ENCODE results near the gene KIF1B.

KIF1B gene

DNA sequence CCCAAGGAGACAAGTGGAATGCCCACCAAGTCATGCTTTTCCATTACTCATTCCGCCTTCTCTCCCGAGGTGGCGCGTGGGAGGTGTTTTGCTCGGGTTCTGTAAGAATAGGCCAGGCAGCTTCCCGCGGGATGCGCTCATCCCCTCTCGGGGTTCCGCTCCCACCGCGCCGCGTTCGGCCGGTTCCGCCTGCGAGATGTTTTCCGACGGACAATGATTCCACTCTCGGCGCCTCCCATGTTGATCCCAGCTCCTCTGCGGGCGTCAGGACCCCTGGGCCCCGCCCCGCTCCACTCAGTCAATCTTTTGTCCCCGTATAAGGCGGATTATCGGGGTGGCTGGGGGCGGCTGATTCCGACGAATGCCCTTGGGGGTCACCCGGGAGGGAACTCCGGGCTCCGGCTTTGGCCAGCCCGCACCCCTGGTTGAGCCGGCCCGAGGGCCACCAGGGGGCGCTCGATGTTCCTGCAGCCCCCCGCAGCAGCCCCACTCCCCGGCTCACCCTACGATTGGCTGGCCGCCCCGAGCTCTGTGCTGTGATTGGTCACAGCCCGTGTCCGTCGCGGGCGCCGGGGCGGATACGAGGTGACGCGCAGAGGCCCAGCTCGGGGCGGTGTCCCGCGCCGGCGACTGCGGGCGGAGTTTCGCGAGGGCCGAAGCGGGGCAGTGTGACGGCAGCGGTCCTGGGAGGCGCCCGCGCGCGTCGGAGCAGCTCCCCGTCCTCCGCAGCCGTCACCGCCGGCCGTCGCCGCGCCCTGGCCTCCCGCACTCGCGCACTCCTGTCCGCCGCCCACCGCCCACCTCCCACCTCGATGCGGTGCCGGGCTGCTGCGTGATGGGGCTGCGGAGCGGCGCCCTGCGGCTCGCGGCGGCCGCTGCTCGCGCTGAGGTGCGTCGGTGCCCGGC, at the start of gene KIF1B:
TSS of gene KIF1B (plus strand) at position 666 of the 906 bp plus-strand sequence. CDS start 21,759 bp downstream, outside the sequence.
- no peaks in the 10 kb centered on the region for H3K36me3 ChIP-seq (ENCODE audit: control insufficient read depth, insufficient read depth, low read length, severe bottlenecking)

GRCh38 chr1:10160907-10161490, 49.4 kb upstream of the KIF1B start:
- Histone ChIP-seq H3K9ac (ENCODE audit: low read length) (no peak overlapping the region), H3K4me1 (ENCODE audit: control insufficient read depth, insufficient read depth, low read length) (peaks cover 11% of the 10 kb centered on the region), H3K4me3 (ENCODE audit: low read length) (no peak overlapping the region), H3K36me3 (ENCODE audit: control insufficient read depth, insufficient read depth, low read length, severe bottlenecking) (peaks cover 51% of the 10 kb centered on the region), H3K27me3 (replicated peaks; ENCODE audit: control insufficient read depth, insufficient read depth, low read length) (no peaks in the 10 kb centered on the region), H3K9me3 (ENCODE audit: control insufficient read depth, low read length) (no peaks in the 10 kb centered on the region)
- DNase-seq (ENCODE audit: low read depth) = no peak

More for the DNA sequence above, at the start of gene KIF1B:
- Histone ChIP-seq H3K27me3 (replicated peaks; ENCODE audit: control insufficient read depth, insufficient read depth, low read length) (no peaks in the 10 kb centered on the region), H3K9me3 (ENCODE audit: control insufficient read depth, low read length) (no peaks in the 10 kb centered on the region), H3K4me3 (ENCODE audit: low read length) (peak within 1 kb of the TSS; percentile 100), H3K9ac (ENCODE audit: low read length) (peak within 1 kb of the TSS; percentile 99), H3K4me1 (ENCODE audit: control insufficient read depth, insufficient read depth, low read length) (peaks cover 24% of the 10 kb centered on the region)
- peak; percentile 99 for DNase-seq (ENCODE audit: low read depth)

- Histone ChIP-seq H3K9ac (ENCODE audit: low read length) (no peak overlapping the region), H3K27me3 (replicated peaks; ENCODE audit: control insufficient read depth, insufficient read depth, low read length) (no peaks in the 10 kb centered on the region), H3K36me3 (ENCODE audit: control insufficient read depth, insufficient read depth, low read length, severe bottlenecking) (peaks cover 54% of the 10 kb centered on the region), H3K4me3 (ENCODE audit: low read length) (no peak overlapping the region), H3K9me3 (ENCODE audit: control insufficient read depth, low read length) (no peaks in the 10 kb centered on the region), H3K4me1 (ENCODE audit: control insufficient read depth, insufficient read depth, low read length) (peaks cover 11% of the 10 kb centered on the region)
- DNase-seq (ENCODE audit: low read depth) = no peak
These were observed 48.7 kb upstream of the KIF1B start for GRCh38 chr1:10161541-10162290.

- no peaks in the 10 kb centered on the region for H3K4me1 ChIP-seq (ENCODE audit: control insufficient read depth, insufficient read depth, low read length)
- H3K27me3 ChIP-seq (replicated peaks; ENCODE audit: control insufficient read depth, insufficient read depth, low read length) = no peaks in the 10 kb centered on the region
- H3K4me3 ChIP-seq (ENCODE audit: low read length) = no peak overlapping the region
- peaks cover 78% of the 10 kb centered on the region for H3K36me3 ChIP-seq (ENCODE audit: control insufficient read depth, insufficient read depth, low read length, severe bottlenecking)
- no peaks in the 10 kb centered on the region for H3K9me3 ChIP-seq (ENCODE audit: control insufficient read depth, low read length)
- no peak overlapping the region for H3K9ac ChIP-seq (ENCODE audit: low read length)
- DNase-seq (ENCODE audit: low read depth) = no peak
These were observed 41.4 kb upstream of the KIF1B start for GRCh38 chr1:10168912-10169514.

- Histone ChIP-seq H3K9me3 (ENCODE audit: control insufficient read depth, low read length) (no peaks in the 10 kb centered on the region), H3K9ac (ENCODE audit: low read length) (no peak overlapping the region), H3K36me3 (ENCODE audit: control insufficient read depth, insufficient read depth, low read length, severe bottlenecking) (peaks cover 72% of the 10 kb centered on the region), H3K4me1 (ENCODE audit: control insufficient read depth, insufficient read depth, low read length) (no peaks in the 10 kb centered on the region), H3K4me3 (ENCODE audit: low read length) (no peak overlapping the region), H3K27me3 (replicated peaks; ENCODE audit: control insufficient read depth, insufficient read depth, low read length) (no peaks in the 10 kb centered on the region)
- peak; percentile 27 for DNase-seq (ENCODE audit: low read depth)
These were observed 40.2 kb upstream of the KIF1B start for GRCh38 chr1:10170239-10170574.

DNA sequence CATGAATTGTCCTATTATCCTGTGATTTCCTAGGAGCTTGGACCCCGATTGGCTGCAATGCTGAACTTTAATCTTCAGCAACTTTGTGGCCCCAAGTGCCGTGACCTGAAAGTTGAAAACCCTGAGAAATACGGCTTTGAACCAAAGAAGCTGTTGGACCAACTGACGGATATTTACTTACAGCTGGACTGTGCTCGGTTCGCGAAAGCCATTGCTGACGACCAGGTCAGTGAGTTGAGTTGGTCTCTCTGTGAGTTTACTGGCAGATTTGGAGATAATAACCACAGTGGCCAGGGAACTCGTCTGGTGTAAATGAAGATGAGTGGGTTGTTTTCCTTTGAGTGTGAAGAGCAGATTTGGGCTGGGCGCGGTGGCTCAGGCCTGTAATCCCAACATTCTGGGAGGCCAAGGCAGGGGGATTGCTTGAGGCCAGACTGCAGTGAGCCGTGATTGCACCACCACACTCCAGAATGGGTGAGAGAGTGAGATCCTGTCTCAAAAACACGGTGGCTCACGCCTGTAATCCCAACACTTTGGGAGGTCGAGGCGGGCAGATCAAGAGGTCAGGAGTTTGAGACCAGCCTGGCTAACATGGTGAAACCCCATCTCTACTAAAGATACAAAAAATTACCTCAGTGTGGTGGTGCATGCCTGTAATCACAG, 39.1 kb upstream of the KIF1B start:
- Histone ChIP-seq H3K4me1 (ENCODE audit: control insufficient read depth, insufficient read depth, low read length) (no peaks in the 10 kb centered on the region), H3K4me3 (ENCODE audit: low read length) (no peak overlapping the region), H3K27me3 (replicated peaks; ENCODE audit: control insufficient read depth, insufficient read depth, low read length) (no peaks in the 10 kb centered on the region), H3K36me3 (ENCODE audit: control insufficient read depth, insufficient read depth, low read length, severe bottlenecking) (peaks cover 67% of the 10 kb centered on the region), H3K9me3 (ENCODE audit: control insufficient read depth, low read length) (no peaks in the 10 kb centered on the region), H3K9ac (ENCODE audit: low read length) (no peak overlapping the region)
- no peak for DNase-seq (ENCODE audit: low read depth)

GRCh38 chr1:10171995-10172669, 38.2 kb upstream of the KIF1B start:
- no peak for DNase-seq (ENCODE audit: low read depth)

DNA sequence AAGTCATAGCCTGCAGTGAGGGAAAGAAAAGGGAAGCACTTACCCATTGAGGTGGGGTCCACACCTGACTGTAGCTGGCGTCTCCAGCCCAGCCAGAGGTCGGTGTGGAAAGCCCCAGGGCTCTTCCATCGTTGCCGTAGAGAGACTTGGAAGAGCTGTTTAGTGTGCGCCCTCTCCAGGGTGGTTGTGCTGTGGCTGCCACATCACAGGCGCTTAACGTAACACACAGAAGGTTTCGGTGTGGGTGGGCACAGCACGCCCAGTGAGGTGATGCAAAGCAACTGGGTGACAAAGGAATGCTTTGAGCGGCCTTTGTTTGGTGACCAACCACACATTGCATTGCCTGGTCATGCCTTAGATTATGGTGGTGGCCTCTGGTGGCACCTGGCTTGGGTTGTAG, 36.8 kb upstream of the KIF1B start:
- H3K27me3 ChIP-seq (replicated peaks; ENCODE audit: control insufficient read depth, insufficient read depth, low read length) = no peaks in the 10 kb centered on the region
- no peaks in the 10 kb centered on the region for H3K4me1 ChIP-seq (ENCODE audit: control insufficient read depth, insufficient read depth, low read length)
- no peak overlapping the region for H3K9ac ChIP-seq (ENCODE audit: low read length)
- H3K9me3 ChIP-seq (ENCODE audit: control insufficient read depth, low read length) = no peaks in the 10 kb centered on the region
- no peak for DNase-seq (ENCODE audit: low read depth)
- H3K36me3 ChIP-seq (ENCODE audit: control insufficient read depth, insufficient read depth, low read length, severe bottlenecking) = peaks cover 55% of the 10 kb centered on the region
- H3K4me3 ChIP-seq (ENCODE audit: low read length) = no peak overlapping the region

More at GRCh38 chr1:10171995-10172669, 38.2 kb upstream of the KIF1B start:
- no peaks in the 10 kb centered on the region for H3K9me3 ChIP-seq (ENCODE audit: control insufficient read depth, low read length)
- H3K27me3 ChIP-seq (replicated peaks; ENCODE audit: control insufficient read depth, insufficient read depth, low read length) = no peaks in the 10 kb centered on the region
- peaks cover 63% of the 10 kb centered on the region for H3K36me3 ChIP-seq (ENCODE audit: control insufficient read depth, insufficient read depth, low read length, severe bottlenecking)
- no peak overlapping the region for H3K4me3 ChIP-seq (ENCODE audit: low read length)
- H3K9ac ChIP-seq (ENCODE audit: low read length) = no peak overlapping the region
- H3K4me1 ChIP-seq (ENCODE audit: control insufficient read depth, insufficient read depth, low read length) = no peaks in the 10 kb centered on the region

DNA sequence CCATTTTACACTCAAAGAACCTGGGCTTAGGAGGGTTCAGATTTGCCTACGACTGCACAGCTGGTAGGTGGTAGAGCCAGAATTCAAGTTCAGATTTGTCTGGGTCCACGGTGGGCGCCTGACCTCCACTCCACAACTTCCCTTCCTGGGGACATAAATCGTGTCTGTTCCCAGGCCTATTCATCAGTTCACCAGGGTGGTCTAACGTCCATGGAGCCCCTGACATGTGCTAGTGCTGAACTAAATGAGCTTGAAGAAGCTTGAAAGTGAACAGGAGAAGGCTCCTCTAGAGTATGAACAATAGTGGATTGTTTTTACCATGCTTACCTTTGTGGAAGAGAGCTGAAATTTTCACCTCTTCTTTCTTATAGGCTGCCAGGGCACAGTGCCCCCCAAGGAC, 32.5 kb upstream of the KIF1B start:
- DNase-seq (ENCODE audit: low read depth) = no peak
- no peaks in the 10 kb centered on the region for H3K4me1 ChIP-seq (ENCODE audit: control insufficient read depth, insufficient read depth, low read length)
- H3K4me3 ChIP-seq (ENCODE audit: low read length) = no peak overlapping the region
- H3K9me3 ChIP-seq (ENCODE audit: control insufficient read depth, low read length) = no peaks in the 10 kb centered on the region
- peaks cover 43% of the 10 kb centered on the region for H3K36me3 ChIP-seq (ENCODE audit: control insufficient read depth, insufficient read depth, low read length, severe bottlenecking)
- H3K9ac ChIP-seq (ENCODE audit: low read length) = no peak overlapping the region
- no peaks in the 10 kb centered on the region for H3K27me3 ChIP-seq (replicated peaks; ENCODE audit: control insufficient read depth, insufficient read depth, low read length)

- no peak overlapping the region for H3K4me3 ChIP-seq (ENCODE audit: low read length)
- H3K9ac ChIP-seq (ENCODE audit: low read length) = no peak overlapping the region
- DNase-seq (ENCODE audit: low read depth) = no peak
- peaks cover 38% of the 10 kb centered on the region for H3K36me3 ChIP-seq (ENCODE audit: control insufficient read depth, insufficient read depth, low read length, severe bottlenecking)
- no peaks in the 10 kb centered on the region for H3K4me1 ChIP-seq (ENCODE audit: control insufficient read depth, insufficient read depth, low read length)
- no peaks in the 10 kb centered on the region for H3K9me3 ChIP-seq (ENCODE audit: control insufficient read depth, low read length)
- H3K27me3 ChIP-seq (replicated peaks; ENCODE audit: control insufficient read depth, insufficient read depth, low read length) = no peaks in the 10 kb centered on the region
These were observed 31.6 kb upstream of the KIF1B start for GRCh38 chr1:10178597-10179405.
